Sigmoid colon (tissue), 7 donors: ENCODE results near the gene RRP12. TPM values are rescaled to one million over a fixed set of nuclear protein-coding genes. Genes with fewer than 3 reads are reported as not detected.

ENCODE experiments used
- DNase-seq: peaks from one replicate; pipeline ENCODE4 v3.0.0-alpha.2; 2019
- H3K27ac ChIP-seq, 4 donors: fragments of 200-600 bp; sonication (generic); one replicate each; pipeline ENCODE4 v1.5.1; 2016 to 2019; ENCODE audit warnings: mild to moderate bottlenecking in 1 of 4
- H3K27me3 ChIP-seq, 3 donors: fragments of 200-600 bp; sonication (generic); one replicate each; pipeline ENCODE4 v1.5.1; 2019; ENCODE audit warnings: mild to moderate bottlenecking in 1 of 3
- H3K36me3 ChIP-seq, 4 donors: fragments of 200-600 bp; sonication (generic); one replicate each; pipeline ENCODE4 v1.5.1; 2016 to 2019
- H3K4me1 ChIP-seq, 4 donors: fragments of 200-600 bp; sonication (generic); one replicate each; pipeline ENCODE4 v1.5.1; 2017 to 2019
- H3K4me3 ChIP-seq, 4 donors: fragments of 200-600 bp; sonication (generic); one replicate each; pipeline ENCODE4 v1.5.1; 2017 to 2019; ENCODE audit warnings: mild to moderate bottlenecking in 2 of 4, moderate library complexity in 1 of 4
- H3K9me3 ChIP-seq, 4 donors: fragments of 200-600 bp in 3 of 4; sonication (generic) in 3 of 4; one replicate each; pipeline versions ENCODE4 v1.5.1 to v1.6.1; 2013 to 2019
- CTCF ChIP-seq, 4 experiments: fragments of 450-650 bp in 3 of 4; fragments of 200-600 bp in 1 of 4; IDR thresholded peaks; one replicate each; pipeline ENCODE4 v1.5.1; 2016 to 2019; ENCODE audit warnings: antibody characterized with exemption in 4 of 4, mild to moderate bottlenecking in 3 of 4, moderate library complexity in 2 of 4
- EP300 ChIP-seq, 4 donors: sonication (generic); formaldehyde crosslinking; IDR thresholded peaks; one replicate each; pipeline ENCODE4 v1.6.1; 2017; ENCODE audit warnings: antibody characterized with exemption in 4 of 4
- POLR2A ChIP-seq, 2 donors: fragments of 450-650 bp; IDR thresholded peaks; one replicate each; pipeline ENCODE4 v1.6.1; 2016; ENCODE audit warnings: antibody characterized with exemption in 2 of 2, mild to moderate bottlenecking in 2 of 2, moderate library complexity in 2 of 2
- POLR2AphosphoS5 ChIP-seq, 4 donors: sonication (generic); formaldehyde crosslinking; IDR thresholded peaks; one replicate each; pipeline ENCODE4 v1.6.1; 2017; ENCODE audit warnings: antibody characterized with exemption in 4 of 4
- WGBS, 2 donors: extraction: QIAGEN DNeasy Blood & Tissue Kit; methylation state at CpG; one replicate each; pipeline ENCODE4 v1.1.7; 2013; 5-methylcytosine and 5-hydroxymethylcytosine counted together
- intact Hi-C: fragments of 100-400 bp; cut with DNase I; formaldehyde crosslinking; loops from one replicate; pipeline ENCODE4 v1.15.1; 2023
- polyA plus RNA-seq, 3 donors: library from polyadenylated mRNA; stranded (reverse); fragments of 200-250 nt; gene quantifications; one replicate each; pipeline ENCODE4 v1.2.3, GENCODE V29; 2013
- total RNA-seq, 4 donors: library from RNA; depleted of rRNA; stranded (reverse); fragments of >200 nt; gene quantifications; one replicate each; pipeline ENCODE4 v1.1.0, GENCODE V29; 2016
- donor health status: healthy with polysubstance abuse.
- donor health status: Bipolar disorder and iron deficiency.
- donor health status: healthy.

Gene RRP12
- total and polyA plus RNA-seq, 7 donors: 3.2 to 18.8 (median 7.8) TPM

GRCh38 chr10:97378933-97379921 lies 21.9 kb downstream of the RRP12 start:
- TF ChIP-seq POLR2A (IDR thresholded peaks at IDR 0.05): no peak
- no peak for TF ChIP-seq CTCF (IDR thresholded peaks at IDR 0.05)
- TF ChIP-seq POLR2AphosphoS5 (IDR thresholded peaks at IDR 0.05): no peak
- no peak for TF ChIP-seq EP300 (IDR thresholded peaks at IDR 0.05)
- intact Hi-C loops: no loop called here
- Histone ChIP-seq H3K4me1 (no peaks in the 10 kb centered on the region), H3K27me3 (no peaks in the 10 kb centered on the region), H3K9me3 (no peaks in the 10 kb centered on the region), H3K27ac (no peak overlapping the region), H3K4me3 (no peak overlapping the region), H3K36me3 (peaks cover 0 to 89% (median 7%) of the 10 kb centered on the region in 4 donors)
- WGBS, 2 donors: 83 to 84% methylated on average over 15 of the region's 15 CpGs
- no peak for DNase-seq

- 81 to 94% methylated on average over 6 of the region's 6 CpGs for WGBS, 2 donors
- no peak overlapping the region for H3K27ac ChIP-seq
Measured at GRCh38 chr10:97376413-97376812, 24.7 kb downstream of the RRP12 start.

GRCh38 chr10:97373456-97373855 lies 27.7 kb downstream of the RRP12 start:
- Histone ChIP-seq H3K4me1 (no peaks in the 10 kb centered on the region), H3K4me3 (no peak overlapping the region), H3K27ac (no peak overlapping the region), H3K9me3 (no peaks in the 10 kb centered on the region), H3K36me3 (peaks cover 0 to 97% (median 17%) of the 10 kb centered on the region in 4 donors), H3K27me3 (no peaks in the 10 kb centered on the region)
- no peak for DNase-seq
- WGBS, 2 donors: 97 to 98% methylated on average over 10 of the region's 10 CpGs
- TF ChIP-seq CTCF (IDR thresholded peaks at IDR 0.05) (no peak), POLR2A (IDR thresholded peaks at IDR 0.05) (no peak), EP300 (IDR thresholded peaks at IDR 0.05) (no peak)
- intact Hi-C loops: no loop called here

More at GRCh38 chr10:97376413-97376812, 24.7 kb downstream of the RRP12 start:
- H3K27me3 ChIP-seq: no peaks in the 10 kb centered on the region
- intact Hi-C loops: no loop called here
- no peaks in the 10 kb centered on the region for H3K4me1 ChIP-seq
- TF ChIP-seq POLR2A (IDR thresholded peaks at IDR 0.05): no peak
- no peak for TF ChIP-seq POLR2AphosphoS5 (IDR thresholded peaks at IDR 0.05)
- H3K4me3 ChIP-seq: no peak overlapping the region
- H3K9me3 ChIP-seq: no peaks in the 10 kb centered on the region
- no peak for DNase-seq
- peaks cover 0 to 97% (median 13%) of the 10 kb centered on the region in 4 donors for H3K36me3 ChIP-seq

- intact Hi-C loops: no loop called here
- DNase-seq: no peak
- 95 to 97% methylated on average over 7 of the region's 7 CpGs for WGBS, 2 donors
Measured at GRCh38 chr10:97372233-97372875, 28.8 kb downstream of the RRP12 start.

More at GRCh38 chr10:97372233-97372875, 28.8 kb downstream of the RRP12 start:
- no peaks in the 10 kb centered on the region for H3K9me3 ChIP-seq
- no peak for TF ChIP-seq POLR2A (IDR thresholded peaks at IDR 0.05)
- TF ChIP-seq POLR2AphosphoS5 (IDR thresholded peaks at IDR 0.05): no peak
- no peak for TF ChIP-seq CTCF (IDR thresholded peaks at IDR 0.05)
- no peak for TF ChIP-seq EP300 (IDR thresholded peaks at IDR 0.05)
- H3K4me3 ChIP-seq: no peak overlapping the region
- no peak overlapping the region for H3K27ac ChIP-seq
- H3K36me3 ChIP-seq: peaks cover 0 to 94% (median 18%) of the 10 kb centered on the region in 4 donors
- H3K27me3 ChIP-seq: no peaks in the 10 kb centered on the region
- no peaks in the 10 kb centered on the region for H3K4me1 ChIP-seq
